ENCODE results near the gene PCBD2. TPM values are rescaled to one million over a fixed set of nuclear protein-coding genes. Genes with fewer than 3 reads are reported as not detected.
"Not testable (repeated sequence)": the region's sequence is repeated elsewhere in the genome, so short reads cannot be mapped to it uniquely, and the experiment has no call there.

The PCBD2 gene
- total RNA-seq, 1 donor from 2014 or later = 7.3 TPM

DNA sequence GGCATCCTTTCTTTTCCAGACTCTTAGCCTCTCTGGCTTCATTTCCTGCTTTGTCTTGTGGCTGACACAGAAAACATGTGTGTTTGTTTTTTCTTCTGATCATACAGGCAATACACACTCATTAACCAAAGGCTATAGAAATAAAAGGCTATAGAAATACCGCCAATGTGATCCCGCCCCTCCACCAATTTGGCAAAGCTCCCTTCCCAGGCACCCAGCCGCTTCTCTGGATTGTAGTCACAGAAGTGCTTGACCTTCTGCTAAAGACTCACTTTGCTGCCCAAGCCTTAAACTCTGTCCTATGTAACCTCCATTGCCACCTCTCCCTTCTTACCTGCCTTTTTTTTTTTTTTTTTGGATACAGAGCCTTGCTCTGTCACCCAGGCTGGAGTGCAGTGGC lies 25.5 kb upstream of the PCBD2 start:
- Histone ChIP-seq H3K27ac (ENCODE audit: low read depth, low read length) (no peak overlapping the region), H3K9me3 (ENCODE audit: control insufficient read depth in 3 of 3, low read length in 3 of 3) (no peaks in the 10 kb centered on the region), H3K4me1 (ENCODE audit: control insufficient read depth in 3 of 3, insufficient read depth in 3 of 3, low read length in 3 of 3) (peaks cover 8 to 24% (median 18%) of the 10 kb centered on the region in 3 donors), H3K36me3 (ENCODE audit: control insufficient read depth in 3 of 3, insufficient read depth in 3 of 3, low read length in 3 of 3) (peaks cover 0 to 5% (median 5%) of the 10 kb centered on the region in 3 donors), H3K4me3 (ENCODE audit: low read length in 3 of 3) (no peak overlapping the region), H3K27me3 (ENCODE audit: control insufficient read depth in 3 of 3, insufficient read depth in 3 of 3, low read length in 3 of 3) (no peaks in the 10 kb centered on the region), H3K9ac (ENCODE audit: low read depth in 1 of 3, low read length in 3 of 3) (no peak overlapping the region)

DNA sequence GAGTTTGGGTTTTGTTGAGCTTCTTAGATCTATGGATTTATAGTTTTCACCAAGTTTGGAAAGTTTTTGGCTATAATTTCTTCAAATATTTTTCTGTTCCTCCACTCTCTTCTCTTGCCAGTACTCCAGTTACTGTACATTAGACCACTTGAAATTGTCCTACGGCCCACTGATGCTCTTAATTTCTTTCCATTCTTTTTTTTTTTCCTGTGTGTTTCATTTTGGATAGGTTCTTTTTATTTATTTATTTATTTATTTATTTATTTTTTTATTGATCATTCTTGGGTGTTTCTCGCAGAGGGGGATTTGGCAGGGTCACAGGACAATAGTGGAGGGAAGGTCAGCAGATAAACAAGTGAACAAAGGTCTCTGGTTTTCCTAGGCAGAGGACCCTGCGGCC lies 24.0 kb upstream of the PCBD2 start:
- not testable (repeated sequence) for H3K9me3 ChIP-seq (ENCODE audit: control insufficient read depth in 3 of 3, low read length in 3 of 3); H3K27me3 ChIP-seq (ENCODE audit: control insufficient read depth in 3 of 3, insufficient read depth in 3 of 3, low read length in 3 of 3)
- H3K4me1 ChIP-seq (ENCODE audit: control insufficient read depth in 3 of 3, insufficient read depth in 3 of 3, low read length in 3 of 3) = peaks cover 0 to 13% (median 12%) of the 10 kb centered on the region in 3 donors

DNA sequence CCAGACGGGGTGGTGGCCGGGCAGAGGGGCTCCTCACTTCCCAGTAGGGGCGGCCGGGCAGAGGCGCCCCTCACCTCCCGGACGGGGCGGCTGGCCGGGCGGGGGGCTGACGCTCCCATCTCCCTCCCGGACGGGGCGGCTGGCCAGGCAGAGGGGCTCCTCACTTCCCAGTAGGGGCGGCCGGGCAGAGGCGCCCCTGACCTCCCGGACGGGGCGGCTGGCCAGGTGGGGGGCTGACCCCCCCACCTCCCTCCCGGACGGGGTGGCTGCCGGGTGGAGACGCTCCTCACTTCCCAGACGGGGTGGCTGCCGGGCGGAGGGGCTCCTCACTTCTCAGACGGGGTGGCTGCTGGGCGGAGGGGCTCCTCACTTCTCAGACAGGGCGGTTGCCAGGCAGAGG lies 23.2 kb upstream of the PCBD2 start:
- not testable (repeated sequence) for H3K9me3 ChIP-seq (ENCODE audit: control insufficient read depth in 3 of 3, low read length in 3 of 3); H3K9ac ChIP-seq (ENCODE audit: low read depth in 1 of 3, low read length in 3 of 3); H3K4me3 ChIP-seq (ENCODE audit: low read length in 3 of 3); H3K27me3 ChIP-seq (ENCODE audit: control insufficient read depth in 3 of 3, insufficient read depth in 3 of 3, low read length in 3 of 3); H3K27ac ChIP-seq (ENCODE audit: low read depth, low read length); H3K36me3 ChIP-seq (ENCODE audit: control insufficient read depth in 3 of 3, insufficient read depth in 3 of 3, low read length in 3 of 3)
- peaks cover 3 to 16% (median 9%) of the 10 kb centered on the region in 3 donors for H3K4me1 ChIP-seq (ENCODE audit: control insufficient read depth in 3 of 3, insufficient read depth in 3 of 3, low read length in 3 of 3)

More for the DNA sequence above, 24.0 kb upstream of the PCBD2 start:
- H3K9ac ChIP-seq (ENCODE audit: low read depth in 1 of 3, low read length in 3 of 3); H3K4me3 ChIP-seq (ENCODE audit: low read length in 3 of 3); H3K36me3 ChIP-seq (ENCODE audit: control insufficient read depth in 3 of 3, insufficient read depth in 3 of 3, low read length in 3 of 3); H3K27ac ChIP-seq (ENCODE audit: low read depth, low read length): not testable (repeated sequence)

DNA sequence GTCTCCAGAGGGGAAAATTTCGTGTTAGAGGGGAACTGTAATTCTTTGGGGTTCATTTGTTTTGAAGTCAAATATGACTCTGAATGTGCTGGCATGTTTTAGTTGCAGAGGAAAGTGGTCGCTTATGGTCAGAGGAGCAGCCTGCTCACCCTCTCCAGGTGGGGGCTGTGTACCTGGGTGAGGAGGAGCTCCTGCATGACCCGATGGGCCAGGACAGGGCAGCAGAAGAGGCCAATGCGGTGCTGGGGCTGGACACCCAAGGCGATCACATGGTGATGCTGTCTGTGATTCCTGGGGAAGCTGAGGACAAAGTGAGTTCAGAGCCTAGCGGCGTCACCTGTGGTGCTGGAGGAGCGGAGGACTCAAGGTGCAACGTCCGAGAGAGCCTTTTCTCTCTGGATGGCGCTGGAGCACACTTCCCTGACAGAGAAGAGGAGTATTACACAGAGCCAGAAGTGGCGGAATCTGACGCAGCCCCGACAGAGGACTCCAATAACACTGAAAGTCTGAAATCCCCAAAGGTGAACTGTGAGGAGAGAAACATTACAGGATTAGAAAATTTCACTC lies 17.3 kb upstream of the PCBD2 start:
- no peaks in the 10 kb centered on the region for H3K9me3 ChIP-seq (ENCODE audit: control insufficient read depth in 3 of 3, low read length in 3 of 3)
- H3K27ac ChIP-seq (ENCODE audit: low read depth, low read length) = no peak overlapping the region
- no peak overlapping the region for H3K9ac ChIP-seq (ENCODE audit: low read depth in 1 of 3, low read length in 3 of 3)
- no peaks in the 10 kb centered on the region for H3K27me3 ChIP-seq (ENCODE audit: control insufficient read depth in 3 of 3, insufficient read depth in 3 of 3, low read length in 3 of 3)
- no peak overlapping the region for H3K4me3 ChIP-seq (ENCODE audit: low read length in 3 of 3)
- peaks cover 6 to 13% (median 12%) of the 10 kb centered on the region in 3 donors for H3K36me3 ChIP-seq (ENCODE audit: control insufficient read depth in 3 of 3, insufficient read depth in 3 of 3, low read length in 3 of 3)
- H3K4me1 ChIP-seq (ENCODE audit: control insufficient read depth in 3 of 3, insufficient read depth in 3 of 3, low read length in 3 of 3) = peaks cover 0 to 8% (median 3%) of the 10 kb centered on the region in 3 donors

DNA sequence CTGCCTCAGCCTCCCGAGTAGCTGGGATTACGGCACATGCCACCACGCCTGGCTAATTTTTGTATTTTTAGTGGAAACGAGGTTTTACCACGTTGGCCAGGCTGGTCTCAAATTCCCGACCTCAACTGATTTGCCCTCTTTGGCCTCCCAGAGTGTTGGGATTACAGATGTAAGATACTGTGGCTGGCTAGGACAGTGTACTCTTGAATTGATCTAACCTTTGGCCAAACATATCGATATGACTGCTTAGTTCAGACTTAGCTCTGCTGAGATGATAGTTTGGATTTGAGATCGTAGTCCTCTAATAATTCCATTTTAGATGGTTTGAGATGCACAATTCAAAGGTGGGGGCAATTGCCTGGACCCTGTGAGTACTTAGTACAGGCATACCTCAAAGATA lies 15.6 kb upstream of the PCBD2 start:
- Histone ChIP-seq H3K4me3 (ENCODE audit: low read length in 3 of 3) (no peak overlapping the region), H3K9me3 (ENCODE audit: control insufficient read depth in 3 of 3, low read length in 3 of 3) (no peaks in the 10 kb centered on the region), H3K27me3 (ENCODE audit: control insufficient read depth in 3 of 3, insufficient read depth in 3 of 3, low read length in 3 of 3) (no peaks in the 10 kb centered on the region), H3K9ac (ENCODE audit: low read depth in 1 of 3, low read length in 3 of 3) (no peak overlapping the region), H3K4me1 (ENCODE audit: control insufficient read depth in 3 of 3, insufficient read depth in 3 of 3, low read length in 3 of 3) (peaks cover 0 to 8% (median 3%) of the 10 kb centered on the region in 3 donors), H3K27ac (ENCODE audit: low read depth, low read length) (no peak overlapping the region), H3K36me3 (ENCODE audit: control insufficient read depth in 3 of 3, insufficient read depth in 3 of 3, low read length in 3 of 3) (peaks cover 8 to 17% (median 12%) of the 10 kb centered on the region in 3 donors)

DNA sequence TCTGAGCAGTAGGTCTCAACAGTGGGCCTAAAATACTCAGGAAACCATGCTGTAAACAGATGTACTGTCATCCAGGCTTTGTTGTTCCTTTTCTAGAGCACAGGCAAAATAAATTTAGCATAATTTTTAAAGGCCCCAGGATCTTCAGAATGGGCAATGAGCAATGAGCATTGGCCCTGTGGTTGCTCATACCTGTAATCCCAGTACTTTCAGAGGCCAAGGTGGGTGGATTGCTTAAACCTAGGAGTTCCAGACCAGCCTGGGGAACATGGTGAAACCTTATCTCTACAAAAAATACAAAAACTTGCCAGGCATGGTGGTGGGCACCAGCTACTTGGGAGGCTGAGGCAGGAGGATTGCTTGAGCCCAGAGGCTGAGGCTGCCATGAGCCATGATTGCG lies 13.5 kb upstream of the PCBD2 start:
- Histone ChIP-seq H3K9me3 (ENCODE audit: control insufficient read depth in 3 of 3, low read length in 3 of 3) (no peaks in the 10 kb centered on the region), H3K27ac (ENCODE audit: low read depth, low read length) (no peak overlapping the region), H3K27me3 (ENCODE audit: control insufficient read depth in 3 of 3, insufficient read depth in 3 of 3, low read length in 3 of 3) (no peaks in the 10 kb centered on the region), H3K4me3 (ENCODE audit: low read length in 3 of 3) (no peak overlapping the region), H3K36me3 (ENCODE audit: control insufficient read depth in 3 of 3, insufficient read depth in 3 of 3, low read length in 3 of 3) (peaks cover 10 to 22% (median 12%) of the 10 kb centered on the region in 3 donors), H3K9ac (ENCODE audit: low read depth in 1 of 3, low read length in 3 of 3) (no peak overlapping the region), H3K4me1 (ENCODE audit: control insufficient read depth in 3 of 3, insufficient read depth in 3 of 3, low read length in 3 of 3) (peaks cover 0 to 3% (median 2%) of the 10 kb centered on the region in 3 donors)

DNA sequence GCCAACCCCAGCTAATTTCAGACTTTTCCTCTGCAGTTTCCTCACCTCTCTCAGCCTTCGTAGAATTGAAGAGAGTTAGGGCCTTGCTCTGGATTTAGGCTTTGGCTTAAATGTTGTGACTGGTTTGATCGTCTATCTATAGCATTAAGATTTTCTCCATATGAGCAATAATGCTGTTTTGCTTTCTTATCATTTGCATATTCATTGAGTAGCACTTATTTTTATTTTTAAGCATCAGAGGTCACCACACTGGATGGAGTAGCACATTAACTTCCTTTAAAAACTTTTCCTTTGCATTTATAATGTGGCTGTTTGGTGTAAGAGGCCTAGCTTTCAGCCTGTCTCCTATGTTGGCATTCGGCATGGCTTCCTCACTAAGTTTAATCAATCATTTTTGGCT lies 12.6 kb upstream of the PCBD2 start:
- Histone ChIP-seq H3K36me3 (ENCODE audit: control insufficient read depth in 3 of 3, insufficient read depth in 3 of 3, low read length in 3 of 3) (peaks cover 10 to 24% (median 12%) of the 10 kb centered on the region in 3 donors), H3K9me3 (ENCODE audit: control insufficient read depth in 3 of 3, low read length in 3 of 3) (no peaks in the 10 kb centered on the region), H3K4me1 (ENCODE audit: control insufficient read depth in 3 of 3, insufficient read depth in 3 of 3, low read length in 3 of 3) (no peaks in the 10 kb centered on the region), H3K27ac (ENCODE audit: low read depth, low read length) (no peak overlapping the region), H3K9ac (ENCODE audit: low read depth in 1 of 3, low read length in 3 of 3) (no peak overlapping the region), H3K27me3 (ENCODE audit: control insufficient read depth in 3 of 3, insufficient read depth in 3 of 3, low read length in 3 of 3) (no peaks in the 10 kb centered on the region), H3K4me3 (ENCODE audit: low read length in 3 of 3) (no peak overlapping the region)

DNA sequence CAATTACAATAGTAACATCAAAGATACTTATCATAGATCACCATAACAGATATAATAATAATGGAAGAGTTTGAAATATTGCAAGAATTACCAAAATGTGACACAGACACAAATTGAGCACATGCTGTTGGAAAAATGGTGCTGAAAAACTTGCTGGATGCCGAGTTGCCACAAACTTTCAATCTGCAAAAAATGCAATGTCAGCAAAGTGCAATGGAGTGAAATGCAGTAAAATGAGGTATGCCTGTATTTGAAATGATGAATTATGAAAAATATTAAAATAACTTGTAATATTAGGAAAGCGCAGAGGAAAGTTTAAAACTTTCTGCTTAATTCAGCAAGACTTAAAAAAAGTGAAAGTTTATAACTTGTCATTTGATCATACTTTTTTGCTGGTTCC lies 12.0 kb upstream of the PCBD2 start:
- H3K27ac ChIP-seq (ENCODE audit: low read depth, low read length) = no peak overlapping the region
- no peaks in the 10 kb centered on the region for H3K4me1 ChIP-seq (ENCODE audit: control insufficient read depth in 3 of 3, insufficient read depth in 3 of 3, low read length in 3 of 3)
- H3K27me3 ChIP-seq (ENCODE audit: control insufficient read depth in 3 of 3, insufficient read depth in 3 of 3, low read length in 3 of 3) = no peaks in the 10 kb centered on the region
- H3K9me3 ChIP-seq (ENCODE audit: control insufficient read depth in 3 of 3, low read length in 3 of 3) = no peaks in the 10 kb centered on the region
- H3K9ac ChIP-seq (ENCODE audit: low read depth in 1 of 3, low read length in 3 of 3) = no peak overlapping the region
- H3K36me3 ChIP-seq (ENCODE audit: control insufficient read depth in 3 of 3, insufficient read depth in 3 of 3, low read length in 3 of 3) = peaks cover 12 to 23% (median 12%) of the 10 kb centered on the region in 3 donors
- H3K4me3 ChIP-seq (ENCODE audit: low read length in 3 of 3) = no peak overlapping the region

DNA sequence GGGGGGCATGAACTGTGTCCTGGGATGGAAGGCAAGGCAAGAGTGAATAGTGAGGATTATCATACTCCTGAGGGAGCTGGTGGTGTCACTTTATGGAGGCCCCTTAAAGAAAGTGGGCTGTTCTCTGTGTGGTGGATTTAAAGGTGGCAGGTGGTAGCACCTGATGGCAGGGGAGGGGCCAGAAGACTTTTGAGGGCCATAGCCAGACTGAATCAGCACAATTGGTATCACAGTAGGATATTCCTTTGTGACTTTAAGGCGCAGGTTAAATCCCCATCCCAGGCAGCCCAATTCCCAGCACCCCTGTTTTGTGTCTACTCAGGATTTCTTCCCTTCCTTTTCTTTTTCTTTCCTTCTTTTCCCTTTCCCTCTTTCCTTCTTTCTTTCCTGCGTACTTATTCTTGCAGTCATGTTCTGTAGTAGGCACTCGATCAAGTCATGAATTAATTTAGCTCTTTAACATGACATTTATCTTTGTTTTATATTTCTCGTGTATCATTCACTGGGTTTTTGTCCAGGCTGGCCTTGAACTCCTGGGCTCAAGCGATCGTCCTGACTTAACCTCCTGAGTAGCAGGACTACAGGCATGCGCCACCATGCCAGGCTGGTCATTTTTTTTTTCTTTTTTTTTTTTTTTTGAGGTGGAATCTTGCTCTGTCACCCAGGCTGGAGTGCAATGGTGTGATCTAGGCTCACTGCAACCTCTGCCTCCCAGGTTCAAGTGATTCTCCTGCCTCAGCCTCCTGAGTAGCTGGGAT lies 11.0 kb upstream of the PCBD2 start:
- H3K9ac ChIP-seq (ENCODE audit: low read depth in 1 of 3, low read length in 3 of 3) = no peak overlapping the region
- H3K4me1 ChIP-seq (ENCODE audit: control insufficient read depth in 3 of 3, insufficient read depth in 3 of 3, low read length in 3 of 3) = no peaks in the 10 kb centered on the region
- H3K36me3 ChIP-seq (ENCODE audit: control insufficient read depth in 3 of 3, insufficient read depth in 3 of 3, low read length in 3 of 3) = peaks cover 9 to 19% (median 11%) of the 10 kb centered on the region in 3 donors
- H3K4me3 ChIP-seq (ENCODE audit: low read length in 3 of 3) = no peak overlapping the region
- H3K27ac ChIP-seq (ENCODE audit: low read depth, low read length) = no peak overlapping the region
- H3K27me3 ChIP-seq (ENCODE audit: control insufficient read depth in 3 of 3, insufficient read depth in 3 of 3, low read length in 3 of 3) = no peaks in the 10 kb centered on the region
- H3K9me3 ChIP-seq (ENCODE audit: control insufficient read depth in 3 of 3, low read length in 3 of 3) = no peaks in the 10 kb centered on the region

DNA sequence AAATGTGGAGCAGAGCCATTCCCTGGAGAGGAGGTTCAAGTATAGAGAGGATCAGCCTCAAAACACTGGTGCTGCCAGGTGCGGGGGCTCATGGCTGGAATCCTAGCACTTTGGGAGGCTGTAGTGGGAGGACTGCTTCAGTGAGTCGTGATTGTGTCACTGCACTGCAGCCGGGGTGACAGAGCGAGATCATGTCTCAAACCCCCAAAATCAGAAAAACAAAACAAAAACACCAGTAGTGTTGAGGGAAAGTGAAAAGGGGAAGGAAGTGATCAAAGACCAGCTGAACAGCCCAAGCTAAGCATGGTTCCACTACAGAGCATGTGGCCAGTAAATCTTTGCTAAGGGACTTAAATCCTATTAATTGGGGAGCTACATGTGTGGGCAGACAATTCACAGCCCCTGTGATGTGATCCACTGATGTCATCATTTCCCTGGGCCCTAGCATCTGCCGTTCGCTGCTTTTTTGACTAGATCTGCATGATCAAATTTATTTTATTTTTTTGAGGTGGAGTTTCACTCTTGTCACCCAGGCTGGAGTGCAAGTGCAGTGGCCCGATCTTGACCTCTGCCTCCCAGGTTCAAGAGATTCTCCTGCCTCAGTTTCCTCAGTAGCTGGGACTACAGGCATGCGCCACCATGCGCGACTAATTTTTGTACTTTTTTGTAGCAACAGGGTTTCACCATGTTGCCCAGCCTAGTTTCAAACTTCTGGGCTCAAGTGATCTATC lies 2.7 kb upstream of the PCBD2 start:
- peaks cover 0 to 13% (median 9%) of the 10 kb centered on the region in 3 donors for H3K36me3 ChIP-seq (ENCODE audit: control insufficient read depth in 3 of 3, insufficient read depth in 3 of 3, low read length in 3 of 3)

More for the DNA sequence above, 2.7 kb upstream of the PCBD2 start:
- no peak overlapping the region for H3K4me3 ChIP-seq (ENCODE audit: low read length in 3 of 3)
- no peaks in the 10 kb centered on the region for H3K27me3 ChIP-seq (ENCODE audit: control insufficient read depth in 3 of 3, insufficient read depth in 3 of 3, low read length in 3 of 3)
- H3K4me1 ChIP-seq (ENCODE audit: control insufficient read depth in 3 of 3, insufficient read depth in 3 of 3, low read length in 3 of 3) = peaks cover 0 to 8% (median 3%) of the 10 kb centered on the region in 3 donors
- H3K27ac ChIP-seq (ENCODE audit: low read depth, low read length) = no peak overlapping the region
- no peaks in the 10 kb centered on the region for H3K9me3 ChIP-seq (ENCODE audit: control insufficient read depth in 3 of 3, low read length in 3 of 3)
- no peak overlapping the region for H3K9ac ChIP-seq (ENCODE audit: low read depth in 1 of 3, low read length in 3 of 3)

Data from skeletal muscle tissue (tissue), 4 donors.